Erythroblast (primary cell): ENCODE results near the gene CUBN.

ENCODE experiments used
- GATA1 ChIP-seq: IDR thresholded peaks from 2 replicates; pipeline ENCODE4 v1.6.1; 2011; ENCODE audit warnings: low read depth, mild to moderate bottlenecking, control low read depth, low read length, moderate library complexity
- POLR2A ChIP-seq: IDR thresholded peaks from 2 replicates; pipeline ENCODE4 v1.6.1; 2011; ENCODE audit warnings: mild to moderate bottlenecking, low read length

GRCh38 chr10:16854623-16855022, 275.0 kb downstream of the CUBN start:
- TF ChIP-seq POLR2A, result no peak
- no peak for TF ChIP-seq GATA1
